ENCODE measurements around the gene RPRD2. TPM values are rescaled to one million over a fixed set of nuclear protein-coding genes. Genes with fewer than 3 reads are reported as not detected.

The RPRD2 gene
- total RNA-seq, 3 donors from 2014 or later (not counting 1 experiment from before 2014, with no cell fraction given) = 30.3 to 38.8 (median 34.0) TPM

DNA sequence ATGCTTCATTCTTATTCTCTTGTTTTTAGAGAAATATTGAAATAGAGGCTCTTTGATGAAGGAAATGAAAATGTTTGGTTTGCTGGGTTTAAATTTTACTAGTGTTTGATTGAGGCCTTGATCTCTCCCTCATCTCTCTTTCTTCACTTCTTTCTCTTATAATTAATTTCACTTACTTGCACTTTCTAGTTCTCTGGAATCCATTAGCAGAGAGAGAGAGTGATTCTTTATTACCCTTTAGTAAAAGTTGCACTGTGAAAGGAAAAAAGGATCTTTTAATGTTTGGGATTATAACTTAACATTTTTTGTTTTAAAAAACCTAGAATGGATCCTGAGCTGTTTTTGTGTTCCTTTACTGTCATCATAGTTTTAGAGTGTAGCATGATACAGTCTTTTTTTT is 12.2 kb downstream of the RPRD2 start:
- intact Hi-C loops (cut with micrococcal nuclease) = no loop called here
- Histone ChIP-seq H3K9me3 (ENCODE audit: control insufficient read depth, insufficient read depth, low read length) (no peaks in the 10 kb centered on the region), H3K4me1 (ENCODE audit: control insufficient read depth, insufficient read depth, low read length) (peaks cover 6% of the 10 kb centered on the region), H3K27ac (ENCODE audit: low read length) (no peak overlapping the region), H3K4me3 (ENCODE audit: low read length) (no peak overlapping the region), H3K36me3 (ENCODE audit: control insufficient read depth, insufficient read depth, low read length) (no peaks in the 10 kb centered on the region), H3K27me3 (ENCODE audit: control insufficient read depth, insufficient read depth, low read length) (no peaks in the 10 kb centered on the region)
- H3K4me3 Mint-ChIP-seq = no peak overlapping the region
- H3K27me3 Mint-ChIP-seq (ENCODE audit: low read depth in 2 of 2) = no peaks in the 10 kb centered on the region
- TF ChIP-seq, protein P1, sequence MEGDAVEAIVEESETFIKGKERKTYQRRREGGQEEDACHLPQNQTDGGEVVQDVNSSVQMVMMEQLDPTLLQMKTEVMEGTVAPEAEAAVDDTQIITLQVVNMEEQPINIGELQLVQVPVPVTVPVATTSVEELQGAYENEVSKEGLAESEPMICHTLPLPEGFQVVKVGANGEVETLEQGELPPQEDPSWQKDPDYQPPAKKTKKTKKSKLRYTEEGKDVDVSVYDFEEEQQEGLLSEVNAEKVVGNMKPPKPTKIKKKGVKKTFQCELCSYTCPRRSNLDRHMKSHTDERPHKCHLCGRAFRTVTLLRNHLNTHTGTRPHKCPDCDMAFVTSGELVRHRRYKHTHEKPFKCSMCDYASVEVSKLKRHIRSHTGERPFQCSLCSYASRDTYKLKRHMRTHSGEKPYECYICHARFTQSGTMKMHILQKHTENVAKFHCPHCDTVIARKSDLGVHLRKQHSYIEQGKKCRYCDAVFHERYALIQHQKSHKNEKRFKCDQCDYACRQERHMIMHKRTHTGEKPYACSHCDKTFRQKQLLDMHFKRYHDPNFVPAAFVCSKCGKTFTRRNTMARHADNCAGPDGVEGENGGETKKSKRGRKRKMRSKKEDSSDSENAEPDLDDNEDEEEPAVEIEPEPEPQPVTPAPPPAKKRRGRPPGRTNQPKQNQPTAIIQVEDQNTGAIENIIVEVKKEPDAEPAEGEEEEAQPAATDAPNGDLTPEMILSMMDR (IDR thresholded peaks at IDR 0.05) = no peak
- no peak for DNase-seq
- peaks cover 45 to 49% of the 10 kb centered on the region in 2 donors for H3K4me1 Mint-ChIP-seq
- ATAC-seq = no peak
- no peaks in the 10 kb centered on the region for H3K9me3 Mint-ChIP-seq
- H3K27ac Mint-ChIP-seq = peak overlapping the region in 1 of 2 donors; percentile 70
- H3K36me3 Mint-ChIP-seq = no peaks in the 10 kb centered on the region

DNA sequence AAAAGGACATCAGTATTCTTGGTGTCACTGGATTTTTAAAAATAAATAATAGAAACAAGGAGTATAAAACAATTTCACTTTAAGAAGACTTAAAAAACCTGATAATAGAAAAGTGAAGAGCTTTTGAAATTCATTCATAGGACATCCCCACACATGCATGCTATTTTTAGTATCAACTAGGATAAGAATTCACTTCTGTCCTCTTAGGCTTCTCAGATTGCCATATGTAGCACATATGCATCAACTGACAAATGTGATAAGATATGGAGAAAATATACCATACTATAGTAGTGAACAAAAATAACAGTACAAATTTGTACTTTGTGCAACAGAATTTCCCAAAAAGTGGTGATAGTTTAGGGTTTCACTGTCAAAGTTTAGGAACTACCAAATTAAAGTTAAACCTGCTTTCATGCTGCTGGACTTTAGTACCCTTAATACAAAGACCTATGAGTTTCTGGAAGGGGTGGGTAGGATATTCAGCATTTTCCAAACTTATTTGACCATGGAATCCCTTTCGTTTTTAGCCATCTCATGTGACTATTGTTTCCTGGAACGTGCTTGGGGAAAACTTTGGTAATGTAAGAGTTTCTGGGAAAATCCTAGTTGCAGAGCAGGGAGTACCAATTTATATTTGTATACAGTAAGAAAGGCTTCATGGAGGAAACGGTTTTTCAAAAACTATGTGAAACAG is 19.8 kb downstream of the RPRD2 start:
- no peaks in the 10 kb centered on the region for H3K27me3 ChIP-seq (ENCODE audit: control insufficient read depth, insufficient read depth, low read length)
- Mint-ChIP-seq H3K4me1 (peaks cover 22 to 28% of the 10 kb centered on the region in 2 donors), H3K9me3 (no peaks in the 10 kb centered on the region), H3K36me3 (no peaks in the 10 kb centered on the region), H3K4me3 (no peak overlapping the region), H3K27ac (no peak overlapping the region), H3K27me3 (ENCODE audit: low read depth in 2 of 2) (no peaks in the 10 kb centered on the region)
- WGBS (ENCODE audit: insufficient coverage) = 87% methylated on average over 3 of the region's 3 CpGs
- peaks cover 4% of the 10 kb centered on the region for H3K4me1 ChIP-seq (ENCODE audit: control insufficient read depth, insufficient read depth, low read length)
- TF ChIP-seq, protein P1 (IDR thresholded peaks at IDR 0.05) = no peak
- H3K36me3 ChIP-seq (ENCODE audit: control insufficient read depth, insufficient read depth, low read length) = no peaks in the 10 kb centered on the region
- intact Hi-C loops (cut with micrococcal nuclease) = no loop called here
- H3K9me3 ChIP-seq (ENCODE audit: control insufficient read depth, insufficient read depth, low read length) = no peaks in the 10 kb centered on the region
- H3K27ac ChIP-seq (ENCODE audit: low read length) = no peak overlapping the region
- no peak overlapping the region for H3K4me3 ChIP-seq (ENCODE audit: low read length)
- DNase-seq (no peak), ATAC-seq (no peak)

GRCh38 chr1:150385537-150386445 is 21.8 kb downstream of the RPRD2 start:
- TF ChIP-seq, protein P1 (IDR thresholded peaks at IDR 0.05) = no peak

More at GRCh38 chr1:150385537-150386445, 21.8 kb downstream of the RPRD2 start:
- ATAC-seq (no peak), DNase-seq (no peak)
- H3K4me1 ChIP-seq (ENCODE audit: control insufficient read depth, insufficient read depth, low read length) = peaks cover 4% of the 10 kb centered on the region
- H3K27ac ChIP-seq (ENCODE audit: low read length) = no peak overlapping the region
- Mint-ChIP-seq H3K4me1 (peaks cover 30 to 37% of the 10 kb centered on the region in 2 donors), H3K4me3 (no peak overlapping the region), H3K27me3 (ENCODE audit: low read depth in 2 of 2) (no peaks in the 10 kb centered on the region), H3K9me3 (no peaks in the 10 kb centered on the region), H3K27ac (peak overlapping the region; percentile 13 to 64), H3K36me3 (no peaks in the 10 kb centered on the region)
- H3K27me3 ChIP-seq (ENCODE audit: control insufficient read depth, insufficient read depth, low read length) = no peaks in the 10 kb centered on the region
- peaks cover 2% of the 10 kb centered on the region for H3K36me3 ChIP-seq (ENCODE audit: control insufficient read depth, insufficient read depth, low read length)
- no peak overlapping the region for H3K4me3 ChIP-seq (ENCODE audit: low read length)
- H3K9me3 ChIP-seq (ENCODE audit: control insufficient read depth, insufficient read depth, low read length) = no peaks in the 10 kb centered on the region
- intact Hi-C loops (cut with micrococcal nuclease) = no loop called here
- 94% methylated on average over 10 of the region's 10 CpGs for WGBS (ENCODE audit: insufficient coverage)

Measured in natural killer cell (primary cell).